OCI-LY1 (cell line): Measurements from ENCODE around the gene MERTK.

Experiments used
- CTCF ChIP-seq: fragments of 200-600 bp; sonication (generic), shearing (Covaris generic); IDR thresholded peaks from 2 replicates; pipeline ENCODE4 v1.5.1; 2017; ENCODE audit warnings: mild to moderate bottlenecking, antibody characterized with exemption, low read length, moderate library complexity, mixed read lengths
- EZH2 ChIP-seq: fragments of 200-600 bp; sonication (generic), shearing (Covaris generic); IDR thresholded peaks from 2 replicates; pipeline ENCODE4 v1.8.0; 2017; ENCODE audit warnings: borderline replicate concordance, mixed run types, mild to moderate bottlenecking, antibody characterized with exemption, low read length, moderate library complexity, mixed read lengths

GRCh38 chr2:111896576-111896975, 1.8 kb upstream of the MERTK start:
- no peak for TF ChIP-seq CTCF
- no peak for TF ChIP-seq EZH2
